NCI-H748 treated with DMSO at 0.1 percent for 48 hours (cell line): ENCODE data around the gene SLC20A1.

Source experiments
- DNase-seq: peaks from one replicate; lab custom pipeline; 2025; lab: John Stamatoyannopoulos, UW

The SLC20A1 gene

DNA sequence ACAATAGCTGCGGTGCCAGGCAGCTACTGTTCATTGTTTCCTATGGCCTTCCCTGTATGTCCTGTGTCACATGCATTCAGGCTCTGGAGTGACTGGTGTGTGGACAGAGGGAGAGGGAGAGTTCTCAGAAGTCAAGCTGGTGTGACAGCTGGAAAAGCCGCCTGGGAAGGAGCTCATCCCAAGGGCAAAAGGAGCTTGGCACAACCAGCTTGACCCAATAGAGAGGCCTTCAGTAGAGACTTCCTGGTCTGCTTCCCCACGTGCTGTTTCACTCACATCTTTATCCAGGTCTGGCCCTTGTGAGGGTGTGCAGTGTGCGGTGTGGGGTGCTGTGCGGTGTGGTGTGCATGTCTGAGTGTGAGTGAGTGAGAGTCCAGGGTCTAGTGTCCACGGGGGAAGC lies 64.0 kb downstream of the SLC20A1 start:
- DNase-seq: no peak

DNA sequence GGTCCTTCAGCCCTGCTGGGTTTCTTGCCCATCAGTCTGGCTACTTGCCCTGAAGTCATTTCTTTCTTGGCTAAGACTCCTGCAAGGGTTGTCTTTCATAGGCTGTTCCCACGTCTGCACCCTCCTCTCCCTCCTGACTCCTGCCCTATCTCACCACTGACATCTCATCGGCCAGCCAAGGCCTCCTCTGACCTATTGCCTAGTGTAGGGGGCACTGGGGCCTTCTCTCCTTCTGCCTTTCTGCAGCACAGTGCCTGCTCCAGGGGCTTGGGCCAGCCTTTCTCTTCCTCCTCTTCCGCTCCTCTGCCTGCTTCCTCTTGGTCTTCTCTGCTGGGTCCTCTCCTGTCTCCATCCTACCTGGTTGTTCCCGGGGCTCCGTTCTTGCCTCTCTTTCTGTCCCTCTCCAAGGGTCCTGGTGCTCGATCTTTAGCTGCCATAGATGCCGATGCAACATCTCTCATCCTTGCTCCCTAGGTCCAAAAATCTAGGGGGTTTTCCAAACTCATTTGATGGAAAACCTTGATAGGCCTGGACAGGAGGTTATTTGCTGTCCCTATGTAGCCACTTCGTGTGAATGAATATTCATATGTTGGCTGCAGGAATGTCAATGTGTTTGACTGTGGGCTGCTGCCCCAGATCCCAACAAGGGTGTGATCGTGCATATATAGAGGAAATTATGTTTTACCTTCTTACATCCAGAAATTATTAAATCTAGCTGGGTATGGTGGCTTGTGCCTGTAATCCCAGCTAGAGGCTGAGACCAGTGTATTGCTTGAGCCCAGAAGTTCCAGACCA lies 65.4 kb downstream of the SLC20A1 start:
- DNase-seq: no peak

DNA sequence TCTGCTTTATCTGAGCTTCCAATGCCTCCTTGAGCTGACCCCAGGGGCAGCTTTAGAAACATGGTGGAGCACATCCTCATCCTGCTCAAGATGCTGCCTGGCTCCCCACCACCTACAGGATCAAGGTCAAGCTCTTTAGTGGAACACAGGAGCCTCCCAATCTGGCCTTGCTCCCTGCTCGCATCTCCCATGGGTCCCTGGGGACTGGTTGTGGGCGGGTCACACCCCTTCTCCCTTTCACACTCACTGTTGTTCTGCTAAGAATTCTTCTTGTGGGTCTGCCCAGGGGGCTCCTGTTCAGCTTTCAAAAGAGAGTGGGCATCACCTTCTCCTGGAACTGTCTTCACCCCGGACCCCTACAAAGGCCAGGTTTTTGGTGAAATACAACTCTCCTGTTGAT lies 66.7 kb downstream of the SLC20A1 start:
- DNase-seq: no peak

DNA sequence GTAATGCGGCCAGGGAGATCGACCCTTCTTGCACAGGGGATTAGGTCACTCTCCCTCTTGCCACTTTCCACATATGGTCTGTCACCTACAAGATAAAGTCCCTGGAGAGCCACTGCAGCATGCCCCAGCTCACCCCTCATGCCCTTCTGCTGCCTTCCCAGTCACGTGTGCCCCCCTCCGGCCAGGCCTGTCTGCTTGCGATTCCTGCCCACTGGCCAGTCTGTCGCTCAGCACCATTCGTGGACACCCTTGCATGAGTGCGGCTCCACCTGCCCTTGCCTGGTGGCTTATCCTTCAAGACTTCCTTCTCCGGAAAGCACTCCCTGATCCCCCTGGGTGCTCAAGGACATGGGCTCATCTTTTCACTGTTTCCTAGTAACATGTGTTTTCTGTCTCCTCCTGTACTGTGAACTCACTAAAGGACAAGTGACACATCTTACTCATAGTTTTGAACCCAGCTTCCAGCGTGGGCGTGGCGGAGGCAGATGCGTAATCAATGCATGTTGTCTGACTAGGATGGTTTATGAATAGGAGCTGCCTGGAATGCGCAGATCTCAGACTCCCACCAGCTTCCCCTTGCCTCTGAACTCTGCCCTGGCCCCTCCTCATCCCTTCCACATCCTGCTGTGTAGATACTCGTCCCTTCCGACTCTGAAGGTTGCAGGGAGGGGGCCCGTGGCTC lies 67.3 kb downstream of the SLC20A1 start:
- no peak for DNase-seq
